D341Med (cell line): Measurements from ENCODE around the gene INVS.
"Not testable (repeated sequence)": the region's sequence is repeated elsewhere in the genome, so short reads cannot be mapped to it uniquely, and the experiment has no call there.

Experiments
- DNase-seq: peaks from one replicate; pipeline ENCODE4 v3.0.0; 2012; ENCODE audit warnings: low spot score

Gene INVS

GRCh38 chr9:100083448-100084127, 15.5 kb upstream of the INVS start:
- DNase-seq = no peak

DNA sequence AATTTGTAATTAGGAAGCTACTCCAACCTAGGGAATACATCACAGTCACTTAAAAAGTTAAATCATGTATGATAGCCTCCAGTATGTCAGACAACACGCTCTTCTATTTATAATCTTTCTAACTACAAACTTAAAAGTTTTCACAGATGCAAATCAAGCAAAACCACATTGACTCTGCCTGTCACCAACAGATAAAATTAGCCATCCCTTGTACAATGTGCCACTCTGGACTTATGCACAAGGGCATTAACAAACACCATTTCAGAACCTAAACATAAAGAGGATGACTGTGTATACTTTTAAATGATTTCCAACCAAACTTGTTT, 15.0 kb upstream of the INVS start:
- DNase-seq = no peak

GRCh38 chr9:100084734-100085133, 14.3 kb upstream of the INVS start:
- DNase-seq = no peak

DNA sequence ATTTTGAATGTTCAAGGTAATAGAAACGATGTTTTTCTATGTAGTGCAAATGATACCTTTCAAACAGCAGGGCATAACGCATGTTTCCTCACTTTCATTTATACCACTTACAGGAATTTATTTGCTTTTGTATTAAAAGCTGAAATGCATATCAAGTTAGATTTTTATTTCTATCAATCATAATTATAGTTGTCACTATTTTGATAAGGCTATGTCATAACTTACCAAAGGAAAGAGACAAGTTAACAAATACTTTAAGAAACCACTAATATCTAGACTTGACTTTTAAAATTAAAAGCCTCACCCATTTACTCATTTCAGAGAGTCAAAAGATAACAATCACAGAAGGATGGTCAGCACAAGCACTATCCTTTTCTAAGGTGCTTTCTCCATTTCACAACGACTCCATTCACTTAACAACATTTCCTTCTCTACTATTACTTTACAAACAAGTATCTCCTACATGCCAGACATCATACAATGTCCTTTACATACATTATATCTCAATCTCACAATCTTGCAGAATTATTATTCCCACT, 12.9 kb upstream of the INVS start:
- DNase-seq = no peak

DNA sequence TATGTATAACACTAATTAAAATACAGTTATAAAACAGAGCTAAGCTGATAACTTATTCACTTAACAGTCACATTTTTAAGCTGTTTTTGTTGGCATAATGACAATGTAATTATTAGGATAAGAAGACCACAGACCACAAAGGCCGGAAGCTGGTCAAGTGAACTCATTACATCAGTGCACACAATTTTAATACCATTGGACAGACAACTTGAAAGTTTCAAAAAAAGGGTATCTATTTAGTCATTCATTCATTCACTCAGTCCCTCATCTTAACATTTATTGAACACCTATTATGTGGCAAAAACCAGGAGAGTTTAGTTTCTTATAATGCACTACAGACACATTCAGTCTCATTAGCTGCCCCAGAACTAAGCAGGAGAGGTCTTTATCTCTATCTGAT, 11.8 kb upstream of the INVS start:
- DNase-seq = no peak

DNA sequence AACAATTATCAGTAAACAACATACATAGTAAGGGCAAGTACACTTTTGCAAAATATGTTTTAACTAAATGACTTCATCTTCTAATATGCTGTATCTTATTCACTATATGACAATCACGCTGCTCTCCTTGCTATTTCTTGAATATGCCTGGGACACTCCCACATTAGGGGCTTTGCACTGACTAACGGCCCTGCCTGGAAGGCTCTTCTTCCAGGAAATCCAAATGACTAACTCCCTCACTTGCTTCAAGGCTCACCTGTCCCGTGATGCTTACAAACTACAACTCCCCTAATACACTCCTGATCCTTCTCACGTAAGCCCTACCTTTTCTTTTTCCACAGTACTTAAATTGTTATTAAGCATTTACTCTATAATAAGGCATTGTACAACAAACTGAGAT, 10.8 kb upstream of the INVS start:
- DNase-seq = no peak

DNA sequence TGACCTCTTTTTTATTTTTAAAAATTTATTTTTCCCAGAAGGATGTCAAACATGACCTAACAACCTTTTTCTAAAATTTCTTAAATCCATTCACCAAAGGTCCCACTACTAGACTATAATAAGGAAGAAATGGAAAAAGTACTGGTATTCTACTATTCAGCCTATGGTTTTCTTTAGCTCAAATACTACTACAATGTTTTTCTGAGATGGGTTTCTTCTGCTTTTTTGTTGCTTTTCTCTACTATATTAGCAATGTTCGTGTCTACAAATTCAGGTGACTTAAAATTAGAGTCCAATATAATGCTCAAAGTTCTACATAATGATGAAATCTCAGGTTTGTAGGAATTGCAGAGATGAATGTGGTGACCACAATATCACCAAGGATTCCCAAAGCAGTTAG, 8.2 kb upstream of the INVS start:
- no peak for DNase-seq

DNA sequence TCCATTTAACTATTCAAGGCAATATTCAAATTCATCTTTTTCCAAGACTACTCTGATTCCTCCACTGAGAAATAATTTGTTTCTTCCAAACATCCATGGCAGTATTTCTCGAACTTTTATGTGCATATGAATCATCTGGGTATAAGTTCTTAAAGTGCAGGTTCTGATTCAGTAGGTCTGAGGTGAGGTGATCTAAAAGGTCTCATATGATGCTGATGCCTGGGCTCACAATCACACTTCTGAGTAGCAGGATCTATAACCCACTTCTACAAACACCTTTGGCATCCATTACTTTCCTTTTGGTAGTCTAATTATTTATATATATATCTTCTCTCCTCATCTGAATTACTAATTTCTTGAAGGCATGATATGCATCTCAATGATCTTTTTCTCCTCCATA, 7.4 kb upstream of the INVS start:
- no peak for DNase-seq

DNA sequence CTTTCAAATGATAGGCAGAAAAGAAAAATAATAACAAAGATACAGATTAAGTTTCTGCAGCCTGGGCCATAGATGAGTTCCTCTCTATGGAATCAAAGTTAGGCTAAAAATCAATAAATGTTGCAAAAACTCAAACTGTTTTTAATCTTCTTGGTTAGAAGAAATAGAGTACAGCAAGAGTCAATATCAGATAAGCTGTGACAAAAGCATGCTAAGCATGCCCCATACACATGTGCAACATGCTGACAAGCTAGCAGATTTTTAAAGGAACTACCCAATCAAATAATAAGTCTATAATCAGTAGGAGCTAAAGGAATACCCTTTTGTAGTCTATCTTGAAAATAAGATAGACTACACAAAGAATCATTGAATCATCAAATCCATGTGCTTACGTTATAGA, 7.0 kb upstream of the INVS start:
- no peak for DNase-seq

DNA sequence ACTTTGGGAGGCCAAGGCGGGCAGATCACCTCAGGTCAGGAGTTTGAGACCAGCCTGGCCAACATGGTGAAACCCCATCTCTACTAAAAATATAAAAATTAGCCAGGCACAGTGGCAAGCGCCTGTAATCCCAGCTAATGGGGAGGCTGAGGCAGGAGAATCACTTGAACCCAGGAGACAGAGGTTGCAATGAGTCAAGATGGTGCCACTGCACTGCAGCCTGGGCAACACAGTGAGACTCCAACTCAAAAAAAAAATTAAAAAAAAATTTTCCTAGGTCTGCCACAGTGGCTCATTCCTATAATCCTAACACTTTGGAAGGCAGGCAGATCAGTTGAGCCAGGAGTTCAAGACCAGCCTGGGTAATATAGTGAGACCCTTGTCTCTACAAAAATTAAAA, 4.6 kb upstream of the INVS start:
- not testable (repeated sequence) for DNase-seq

DNA sequence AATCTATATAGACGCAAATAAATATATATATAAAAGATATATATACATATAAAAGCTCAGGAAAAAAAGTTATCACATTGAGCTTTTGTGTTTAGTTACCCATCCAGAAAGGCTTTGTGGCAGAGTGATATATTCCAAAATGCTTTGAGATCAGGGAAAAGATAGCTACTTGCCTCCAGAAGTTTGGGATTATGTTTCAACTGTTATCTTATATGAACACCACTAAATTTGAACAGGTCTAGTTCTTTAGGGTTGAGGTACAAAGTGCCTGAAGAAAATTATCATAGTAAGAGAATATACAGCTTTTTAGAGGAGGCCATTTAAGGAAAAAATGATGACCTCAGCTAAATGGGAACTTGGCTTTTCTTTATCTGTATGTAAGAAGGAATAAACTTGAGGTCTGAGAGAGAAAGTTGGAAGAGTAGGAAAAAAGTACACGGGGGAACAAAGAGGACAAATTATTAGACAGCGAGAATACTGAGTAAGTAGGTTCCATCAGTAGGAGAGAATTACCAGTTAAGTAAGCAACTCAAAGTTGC, 2.6 kb upstream of the INVS start:
- no peak for DNase-seq

DNA sequence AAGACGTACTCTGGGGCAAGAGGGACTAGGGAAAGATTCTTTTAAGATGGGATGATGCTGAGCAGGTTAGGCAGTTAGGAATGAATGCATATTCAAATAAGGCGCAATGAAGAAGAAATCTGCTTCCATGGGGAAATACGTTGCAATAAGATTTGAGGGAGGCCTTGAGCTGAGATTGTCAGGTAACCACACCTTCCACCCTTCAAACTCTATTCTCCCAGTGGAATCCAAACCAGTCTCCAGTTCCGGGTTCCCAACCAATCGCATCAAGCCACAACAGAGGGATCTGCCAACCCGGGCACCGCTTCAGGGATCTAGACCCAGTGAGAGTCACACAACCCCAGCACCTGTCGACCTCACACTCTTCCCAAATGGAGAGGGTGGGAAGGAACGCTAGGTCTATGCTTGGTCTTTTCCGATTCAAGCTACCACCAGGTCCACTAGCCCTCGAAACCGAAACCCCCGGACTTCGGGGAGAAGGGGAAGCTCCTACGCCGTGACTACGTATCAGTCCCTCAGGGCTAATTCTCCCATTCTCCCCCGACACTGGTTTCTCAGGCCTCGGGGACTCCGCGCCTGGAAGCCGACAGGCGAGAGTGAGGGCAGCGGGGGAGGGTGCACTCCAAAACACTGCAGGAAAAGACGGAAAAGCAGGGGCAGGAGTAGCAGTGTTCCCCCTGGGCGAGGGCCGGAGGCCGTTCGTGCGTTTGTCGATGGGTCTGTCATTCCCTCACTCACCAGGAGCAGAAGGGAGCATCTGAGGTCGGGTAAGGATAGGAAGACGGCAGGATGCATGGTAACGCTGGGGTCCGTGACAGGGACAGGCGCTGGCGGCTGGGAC, 777 bp upstream of the INVS start:
- peak; percentile 71 for DNase-seq

DNA sequence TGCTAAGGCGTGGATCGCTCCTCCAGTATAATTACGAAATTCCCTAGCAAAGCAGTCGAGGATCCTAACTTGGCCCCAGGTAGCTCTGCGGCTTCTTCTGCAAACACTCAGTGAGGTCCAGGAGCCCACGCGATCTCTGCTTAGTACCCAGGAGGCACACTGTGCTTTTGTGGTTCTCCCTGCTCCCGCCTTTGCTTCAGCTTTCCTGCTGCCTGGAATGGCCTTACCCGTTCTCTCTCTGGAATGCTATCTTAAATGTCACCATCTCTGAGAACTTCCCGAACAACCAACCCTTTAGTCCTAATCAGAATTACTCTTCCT, 639 bp downstream of the INVS start:
- DNase-seq = peak; percentile 44

GRCh38 chr9:100100146-100100667, 1.2 kb downstream of the INVS start:
- DNase-seq = no peak

DNA sequence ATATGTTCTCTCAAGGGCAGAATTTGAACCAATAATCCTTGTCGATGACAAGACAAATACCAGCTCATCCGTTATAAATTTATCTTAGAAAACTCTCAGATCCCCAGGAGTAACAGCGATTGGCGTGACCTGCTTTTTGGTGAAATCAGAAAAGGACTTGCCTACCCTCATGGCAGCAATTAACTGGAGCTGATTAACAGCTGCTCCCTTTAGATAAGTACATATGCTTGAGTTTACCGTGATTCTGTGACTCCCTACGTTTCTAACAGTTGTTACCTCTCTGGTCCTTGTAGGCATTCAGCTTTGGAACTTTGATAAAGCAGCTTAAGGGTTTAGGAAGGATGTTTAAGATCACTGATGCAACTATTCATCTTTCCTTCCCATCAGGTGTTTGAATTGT, 2.6 kb downstream of the INVS start:
- DNase-seq = no peak

DNA sequence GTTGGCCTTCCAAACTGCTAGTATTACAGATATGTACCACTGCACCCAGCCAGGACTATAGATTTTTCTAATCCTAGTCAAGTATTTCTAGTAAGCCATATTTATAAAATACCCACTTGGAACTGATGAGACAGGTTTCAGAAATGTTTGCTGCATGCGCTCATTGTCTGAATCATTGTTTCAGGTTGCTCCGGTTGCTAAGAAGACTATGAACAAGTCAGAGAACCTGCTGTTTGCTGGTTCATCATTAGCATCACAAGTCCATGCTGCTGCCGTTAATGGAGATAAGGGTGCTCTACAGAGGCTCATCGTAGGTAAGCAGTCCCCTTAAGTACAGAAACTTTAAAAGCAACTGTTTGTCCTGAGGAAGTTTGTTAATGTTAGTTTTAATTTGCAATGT, 5.3 kb downstream of the INVS start:
- no peak for DNase-seq

- DNase-seq = no peak
Measured at GRCh38 chr9:100105861-100106260, 6.8 kb downstream of the INVS start.

GRCh38 chr9:100106616-100107015, 7.6 kb downstream of the INVS start:
- DNase-seq = no peak

- no peak for DNase-seq
Measured at GRCh38 chr9:100108559-100108958, 9.5 kb downstream of the INVS start.

- DNase-seq = peak; percentile 33
Measured at GRCh38 chr9:100111235-100111634, 12.2 kb downstream of the INVS start.

DNA sequence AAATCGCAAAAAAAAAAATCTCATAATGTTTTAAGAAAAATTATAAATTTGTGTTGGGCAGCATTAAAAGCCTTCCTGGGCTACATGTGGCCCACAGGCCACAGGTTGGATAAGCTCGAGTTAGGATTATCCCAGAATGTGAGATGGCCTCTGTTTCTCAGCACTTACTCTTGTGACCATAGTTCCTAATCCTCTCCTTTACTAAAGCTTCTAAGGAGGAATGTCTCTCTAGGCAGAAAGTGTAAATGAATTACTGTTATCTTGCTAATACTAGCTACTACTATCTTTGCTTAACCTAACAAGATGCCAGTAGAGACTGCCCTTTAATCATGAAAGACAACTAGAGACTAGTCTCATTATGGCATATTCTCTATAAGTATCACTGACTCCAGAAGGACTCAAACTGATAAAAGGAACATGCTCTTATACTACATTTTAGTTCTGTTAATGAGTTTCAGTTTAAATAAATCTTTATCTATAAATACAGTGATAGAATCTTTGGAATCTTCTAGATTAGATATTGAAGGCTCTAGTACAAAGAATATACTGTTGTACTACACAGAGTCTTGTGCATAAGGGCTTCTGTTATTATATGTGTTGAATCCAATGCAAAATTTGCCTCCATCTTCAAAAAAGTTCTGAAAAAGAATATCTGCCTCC, 13.8 kb downstream of the INVS start:
- DNase-seq = no peak

GRCh38 chr9:100117316-100117715, 18.3 kb downstream of the INVS start:
- DNase-seq = peak; percentile 17

DNA sequence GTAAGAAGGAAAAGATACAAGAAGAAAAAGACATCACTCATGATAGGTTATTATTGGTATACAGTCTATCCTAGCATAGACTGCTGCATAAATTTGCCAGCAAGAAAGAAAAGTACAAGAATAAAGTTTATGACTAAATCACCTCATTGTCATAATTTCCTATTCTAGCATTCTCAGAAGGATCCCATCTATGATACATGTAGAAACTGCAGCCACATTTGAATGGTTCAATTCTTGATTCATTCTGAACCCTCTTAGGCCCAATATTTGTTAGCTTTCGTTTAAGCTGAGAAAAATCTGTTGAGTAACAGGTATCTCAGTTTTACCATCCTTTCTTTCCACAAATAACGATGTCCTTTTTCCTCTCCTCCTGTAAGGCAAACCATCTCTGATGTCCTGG, 21.2 kb downstream of the INVS start:
- no peak for DNase-seq
